HG02798 (cell line): ENCODE measurements around the gene CEP85.

Source experiments
- ATAC-seq: cut with Tn5 transposase; IDR thresholded peaks from one replicate; pipeline ENCODE4 v1.9.1; 2021; ENCODE audit warnings: mild to moderate bottlenecking; ENCODE audit not compliant: unreplicated experiment, poor library complexity

CEP85 gene, protein sequence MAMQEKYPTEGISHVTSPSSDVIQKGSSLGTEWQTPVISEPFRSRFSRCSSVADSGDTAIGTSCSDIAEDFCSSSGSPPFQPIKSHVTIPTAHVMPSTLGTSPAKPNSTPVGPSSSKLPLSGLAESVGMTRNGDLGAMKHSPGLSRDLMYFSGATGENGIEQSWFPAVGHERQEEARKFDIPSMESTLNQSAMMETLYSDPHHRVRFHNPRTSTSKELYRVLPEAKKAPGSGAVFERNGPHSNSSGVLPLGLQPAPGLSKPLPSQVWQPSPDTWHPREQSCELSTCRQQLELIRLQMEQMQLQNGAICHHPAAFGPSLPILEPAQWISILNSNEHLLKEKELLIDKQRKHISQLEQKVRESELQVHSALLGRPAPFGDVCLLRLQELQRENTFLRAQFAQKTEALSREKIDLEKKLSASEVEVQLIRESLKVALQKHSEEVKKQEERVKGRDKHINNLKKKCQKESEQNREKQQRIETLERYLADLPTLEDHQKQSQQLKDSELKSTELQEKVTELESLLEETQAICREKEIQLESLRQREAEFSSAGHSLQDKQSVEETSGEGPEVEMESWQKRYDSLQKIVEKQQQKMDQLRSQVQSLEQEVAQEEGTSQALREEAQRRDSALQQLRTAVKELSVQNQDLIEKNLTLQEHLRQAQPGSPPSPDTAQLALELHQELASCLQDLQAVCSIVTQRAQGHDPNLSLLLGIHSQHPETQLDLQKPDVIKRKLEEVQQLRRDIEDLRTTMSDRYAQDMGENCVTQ

GRCh38 chr1:26233903-26234643, at the start of gene CEP85:
CEP85 (plus strand) TSS chr1:26234200; CDS start chr1:26239784, 5,584 bp downstream.
- peak; percentile 94 for ATAC-seq

GRCh38 chr1:26184883-26185282, 49.1 kb upstream of the CEP85 start:
- no peak for ATAC-seq

DNA sequence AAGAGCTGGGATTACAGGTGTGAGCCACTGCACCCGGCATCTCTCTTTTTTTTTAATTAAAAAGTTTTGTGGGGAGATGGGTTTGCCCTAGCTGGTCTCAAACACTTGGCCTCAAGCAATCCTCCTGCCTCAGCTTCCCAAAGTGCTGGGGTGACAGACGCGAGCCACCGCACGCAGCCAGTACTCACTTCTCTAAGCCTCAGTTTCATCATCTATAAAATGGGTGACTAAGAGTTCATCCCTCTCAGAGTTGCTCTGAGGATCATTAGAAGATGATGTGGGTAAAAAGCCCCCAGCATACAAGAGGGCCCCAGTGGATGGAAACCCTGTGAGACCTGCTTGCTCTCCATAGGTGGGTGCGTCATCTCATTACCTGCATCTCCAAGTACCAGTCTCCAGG, 46.1 kb upstream of the CEP85 start:
- ATAC-seq = no peak

DNA sequence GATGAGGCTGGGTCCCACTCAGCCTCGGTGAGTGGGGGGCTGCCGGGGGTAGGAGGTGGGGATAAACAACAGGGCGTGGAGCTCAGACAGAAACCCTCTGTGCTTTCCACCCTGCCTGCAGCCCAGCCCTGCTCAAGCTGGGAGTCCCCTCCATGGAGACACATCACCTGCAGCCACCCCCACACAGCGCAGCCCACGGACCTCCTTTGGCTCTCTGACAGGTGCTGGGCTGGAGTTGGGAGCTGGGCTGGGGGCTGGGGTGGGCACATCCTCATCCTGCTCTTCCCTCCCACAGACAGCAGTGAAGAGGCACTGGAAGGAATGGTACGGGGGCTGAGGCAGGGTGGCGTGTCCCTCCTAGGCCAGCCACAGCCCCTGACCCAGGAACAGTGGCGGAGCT, 45.5 kb upstream of the CEP85 start:
- no peak for ATAC-seq

GRCh38 chr1:26189331-26189730, 44.7 kb upstream of the CEP85 start:
- no peak for ATAC-seq

DNA sequence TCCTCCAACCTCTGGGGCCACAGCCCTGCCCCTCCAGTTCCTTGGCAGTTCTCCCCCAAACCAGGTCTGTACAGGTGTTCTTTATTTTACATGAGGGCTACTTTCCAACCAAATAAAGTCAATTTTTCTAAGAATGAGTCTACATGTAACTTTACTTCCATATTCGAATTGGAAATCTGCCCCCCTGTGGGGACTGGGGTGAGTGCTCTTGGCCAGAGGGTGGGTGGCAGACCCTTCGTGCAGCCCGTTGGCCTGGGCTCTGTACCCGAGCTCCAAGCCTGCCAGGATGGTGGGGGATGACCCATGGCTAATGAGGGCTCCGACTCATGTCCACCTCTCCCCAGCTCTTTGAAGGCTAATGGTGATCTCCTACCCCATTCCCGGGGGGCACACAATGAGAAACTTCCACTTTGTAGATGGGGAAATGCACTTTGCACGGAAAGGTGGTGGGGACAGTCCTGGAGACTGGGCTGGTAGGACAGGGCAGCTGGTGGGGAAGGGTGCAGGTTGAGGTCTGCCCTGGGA, 44.2 kb upstream of the CEP85 start:
- ATAC-seq = no peak

- ATAC-seq = no peak
These were observed 43.5 kb upstream of the CEP85 start, which contains the start of gene CATSPER4 for GRCh38 chr1:26190373-26190987. CATSPER4 (plus strand) TSS chr1:26190602; CDS start chr1:26190628, 26 bp downstream.

GRCh38 chr1:26191739-26192138, 42.3 kb upstream of the CEP85 start:
- no peak for ATAC-seq

DNA sequence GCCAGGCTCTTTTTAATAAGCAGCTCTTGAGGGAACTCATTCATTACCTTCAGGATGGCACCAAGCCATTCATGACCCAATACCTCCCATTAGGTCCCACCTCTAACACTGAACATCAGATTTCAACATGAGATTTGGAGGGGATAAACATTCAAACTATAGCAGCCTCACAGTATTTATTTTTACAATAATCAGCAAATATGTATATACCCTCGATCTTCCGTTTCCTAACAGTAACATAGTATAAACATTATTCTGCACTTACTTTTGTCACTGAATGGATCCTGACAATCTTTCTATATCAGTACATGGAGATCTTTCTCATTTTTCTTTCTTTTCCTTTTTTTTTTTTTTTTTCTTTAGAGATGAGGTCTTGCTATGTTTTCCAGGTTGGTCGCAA, 38.2 kb upstream of the CEP85 start:
- ATAC-seq = no peak

GRCh38 chr1:26197301-26197700, 36.7 kb upstream of the CEP85 start:
- no peak for ATAC-seq

DNA sequence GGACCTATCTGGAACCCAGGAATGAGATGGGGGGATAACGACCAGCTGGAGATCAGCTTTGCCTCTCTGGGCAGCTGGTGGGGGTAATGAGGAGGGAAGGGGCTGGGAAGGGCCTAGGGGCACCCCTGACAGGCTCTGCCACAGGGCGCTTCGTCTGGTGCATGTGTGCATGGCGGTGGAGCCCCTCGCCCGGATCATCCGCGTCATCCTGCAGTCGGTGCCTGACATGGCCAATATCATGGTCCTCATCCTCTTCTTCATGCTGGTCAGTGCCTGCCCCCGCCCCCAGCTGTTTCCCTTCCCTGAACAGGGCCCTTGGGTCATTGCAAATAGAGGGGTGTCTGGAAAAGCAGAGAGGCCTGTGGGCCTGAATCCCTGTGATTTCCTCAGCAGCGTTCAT, 36.2 kb upstream of the CEP85 start:
- no peak for ATAC-seq

- ATAC-seq = no peak
These were observed 33.6 kb upstream of the CEP85 start for GRCh38 chr1:26200413-26200812.

GRCh38 chr1:26203642-26204318, 30.2 kb upstream of the CEP85 start:
- ATAC-seq = no peak

DNA sequence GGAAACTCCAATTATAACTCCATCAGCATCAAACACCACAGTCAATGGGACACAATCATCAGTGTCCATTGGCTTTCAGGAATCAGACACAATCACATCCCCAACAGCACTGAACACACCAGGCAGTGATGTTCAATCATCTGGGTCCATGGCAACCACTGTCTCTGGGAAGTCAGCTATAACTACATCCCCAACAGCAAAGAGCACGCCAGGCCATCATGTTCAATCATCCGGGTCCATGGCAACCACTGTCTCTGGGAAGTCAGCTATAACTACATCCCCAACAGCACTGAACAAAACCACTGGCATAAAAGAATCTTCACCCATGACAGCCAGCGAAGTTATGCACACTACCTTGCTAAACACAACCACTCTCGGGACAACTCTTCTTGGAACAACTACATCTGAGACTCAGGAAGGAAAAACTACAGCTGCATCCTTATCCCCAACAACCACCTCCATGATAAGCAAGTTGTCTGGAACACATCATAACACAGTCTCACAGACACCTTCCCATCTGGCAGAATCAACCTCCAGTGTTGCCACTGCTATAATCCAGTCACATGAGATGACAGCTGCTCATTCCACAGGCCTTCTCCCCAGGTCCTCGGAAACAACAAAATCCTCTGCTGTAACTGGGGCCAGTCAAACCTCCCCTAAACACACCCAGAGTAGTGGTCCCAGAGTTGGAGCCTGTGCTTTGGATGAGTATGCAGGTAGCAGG, 23.7 kb upstream of the CEP85 start:
- no peak for ATAC-seq

- ATAC-seq = no peak
These were observed 21.3 kb upstream of the CEP85 start for GRCh38 chr1:26212726-26213125.

DNA sequence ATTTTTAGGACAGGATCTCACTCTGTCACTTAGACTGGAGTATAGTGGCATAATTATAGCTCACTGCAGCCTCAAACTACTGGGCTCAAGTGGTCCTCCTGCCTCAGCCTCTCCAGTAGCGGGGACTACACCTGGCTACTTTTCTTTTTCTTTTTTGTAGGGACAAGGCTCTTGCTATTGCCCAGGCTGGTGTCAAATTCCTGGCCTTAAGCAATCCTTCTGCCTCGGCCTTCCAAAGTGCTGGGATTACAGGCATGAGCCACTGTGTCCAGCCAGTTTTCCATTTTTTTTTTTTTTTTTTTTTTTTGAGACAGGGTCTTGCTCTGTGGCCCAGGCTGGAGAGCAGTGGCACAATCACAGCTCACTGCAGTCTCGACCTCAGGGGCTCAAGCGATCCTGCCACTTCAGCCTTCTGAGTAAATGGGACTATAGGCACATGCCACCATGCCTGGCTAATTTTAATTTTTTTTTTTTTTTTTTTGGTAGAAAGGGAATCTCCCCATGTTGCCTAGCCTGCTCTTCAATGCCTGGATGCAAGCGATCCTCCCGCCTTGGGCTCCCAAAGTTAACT, 20.6 kb upstream of the CEP85 start:
- no peak for ATAC-seq

GRCh38 chr1:26215246-26215645, 18.8 kb upstream of the CEP85 start:
- no peak for ATAC-seq

GRCh38 chr1:26218906-26219494, 15.0 kb upstream of the CEP85 start:
- no peak for ATAC-seq
